ENCODE results near the gene HSFX4.
A peak's percentile ranks its signal among the peaks of the same experiment; 100 is the strongest.
"Not testable (repeated sequence)": the region's sequence is repeated elsewhere in the genome, so short reads cannot be mapped to it uniquely, and the experiment has no call there.

Gene HSFX4

DNA sequence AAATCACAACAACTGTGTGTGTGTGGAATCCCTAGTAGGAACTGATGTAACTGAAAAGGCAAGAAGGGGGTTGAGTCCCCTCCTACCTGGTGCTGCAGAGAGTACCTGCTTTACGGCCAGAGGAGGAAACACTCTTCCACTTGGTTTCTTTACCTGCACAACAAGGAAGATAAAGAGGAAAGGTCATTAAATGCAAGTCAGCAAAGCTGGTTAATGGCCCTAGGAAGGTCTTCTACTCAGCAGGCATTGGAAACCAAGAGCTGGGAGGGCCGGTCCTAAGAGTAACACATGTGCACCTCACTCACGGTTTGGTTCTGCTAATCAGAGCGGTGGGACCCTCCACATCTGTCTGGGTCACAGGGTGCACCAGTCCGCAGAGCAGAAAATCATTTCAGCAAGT lies 8.0 kb downstream of the HSFX4 start:
- FAIRE-seq, result peak; percentile 81
- DNase-seq (ENCODE audit: extremely low spot score, insufficient read length, low read depth), result not testable (repeated sequence)

GRCh38 chrX:149937871-149938426 lies 8.6 kb downstream of the HSFX4 start:
- no peak for FAIRE-seq
- DNase-seq (ENCODE audit: extremely low spot score, insufficient read length, low read depth), result no peak

DNA sequence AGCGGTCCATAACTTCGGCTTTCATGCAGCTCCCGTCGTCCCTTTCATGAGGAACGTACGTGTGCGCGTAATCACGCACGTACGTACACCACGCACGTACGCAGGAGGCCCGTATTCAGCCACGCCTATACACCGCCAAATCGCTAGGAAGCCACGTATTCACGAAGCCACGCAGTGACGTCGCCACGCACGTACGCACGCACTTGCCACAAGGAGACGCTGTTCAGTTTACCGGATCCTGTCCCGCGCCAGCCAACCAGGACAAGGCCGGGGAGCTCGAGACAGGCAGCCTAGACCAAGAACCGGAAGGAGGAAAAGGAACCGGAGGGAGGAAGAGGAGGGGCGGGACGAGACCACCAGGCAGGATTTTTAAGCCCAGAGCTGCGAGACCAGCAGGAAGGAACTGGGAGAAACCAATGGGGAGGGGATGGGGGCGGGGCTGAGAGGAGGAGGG lies 9.1 kb downstream of the HSFX4 start, which contains the start of gene EOLA2:
Gene EOLA2 (minus strand): TSS at position 65 of the 454 bp plus-strand sequence. CDS start 4,617 bp downstream, outside the sequence.
- FAIRE-seq, result peak; percentile 100
- DNase-seq (ENCODE audit: extremely low spot score, insufficient read length, low read depth), result no peak

GRCh38 chrX:149938881-149939654 lies 9.7 kb downstream of the HSFX4 start:
- no peak for DNase-seq (ENCODE audit: extremely low spot score, insufficient read length, low read depth)
- FAIRE-seq, result no peak

DNA sequence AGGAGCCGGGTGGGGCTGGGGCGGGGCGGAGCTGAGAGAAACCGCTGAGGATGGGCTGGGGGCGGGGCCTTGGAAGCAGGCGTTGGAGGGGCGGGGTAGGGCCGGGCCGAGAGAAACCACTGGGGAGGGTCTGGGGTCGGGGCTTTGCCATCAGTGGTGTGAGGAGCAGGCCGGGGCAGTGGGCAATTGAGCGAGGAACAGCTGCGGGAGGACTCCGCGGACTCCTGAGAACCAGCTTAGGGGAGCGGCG lies 10.2 kb downstream of the HSFX4 start:
- no peak for DNase-seq (ENCODE audit: extremely low spot score, insufficient read length, low read depth)

DNA sequence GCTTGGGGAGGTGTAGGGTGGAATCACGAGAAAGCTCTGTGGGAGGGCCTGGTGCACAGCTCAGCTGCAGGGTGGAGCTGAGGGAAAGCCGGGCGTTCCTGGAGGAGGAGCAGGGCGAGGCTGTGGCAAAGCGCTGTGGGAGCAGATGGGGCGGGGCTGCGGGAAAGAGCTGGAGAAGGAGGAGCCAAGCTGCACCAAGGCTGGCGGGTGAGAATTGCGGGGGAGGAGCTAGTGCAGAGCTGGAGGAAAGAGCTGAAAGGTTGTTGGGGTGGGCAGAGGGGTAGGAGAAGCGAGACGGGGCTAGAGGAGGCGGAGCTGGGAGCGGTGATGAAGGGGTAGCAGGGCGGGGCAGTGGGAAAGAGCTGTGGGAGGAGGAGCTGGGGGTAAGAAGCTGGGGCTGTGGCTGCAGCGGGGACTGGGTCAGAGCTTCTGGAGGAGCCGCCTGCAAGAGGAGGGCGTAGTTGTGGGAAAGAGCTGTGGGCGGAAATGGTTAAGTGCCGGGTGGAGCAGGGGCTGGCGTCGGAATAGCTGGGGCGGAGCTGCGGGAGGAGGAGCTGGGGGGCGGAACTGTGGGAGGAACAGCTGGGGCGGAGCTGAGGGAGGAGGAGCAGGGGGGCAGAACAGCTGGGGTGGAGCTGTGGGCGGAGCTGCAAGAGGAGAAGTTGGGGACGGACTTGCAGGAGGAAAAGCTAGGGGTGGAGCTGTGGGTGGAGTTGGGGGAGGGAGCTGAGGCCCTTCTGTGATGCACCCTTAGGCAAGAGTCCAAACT lies 10.7 kb downstream of the HSFX4 start:
- no peak for FAIRE-seq
- peak; percentile 72 for DNase-seq (ENCODE audit: extremely low spot score, insufficient read length, low read depth)

More for the DNA sequence above, 10.2 kb downstream of the HSFX4 start:
- no peak for FAIRE-seq

GRCh38 chrX:149940674-149941024 lies 11.3 kb downstream of the HSFX4 start:
- not testable (repeated sequence) for DNase-seq (ENCODE audit: extremely low spot score, insufficient read length, low read depth); FAIRE-seq

DNA sequence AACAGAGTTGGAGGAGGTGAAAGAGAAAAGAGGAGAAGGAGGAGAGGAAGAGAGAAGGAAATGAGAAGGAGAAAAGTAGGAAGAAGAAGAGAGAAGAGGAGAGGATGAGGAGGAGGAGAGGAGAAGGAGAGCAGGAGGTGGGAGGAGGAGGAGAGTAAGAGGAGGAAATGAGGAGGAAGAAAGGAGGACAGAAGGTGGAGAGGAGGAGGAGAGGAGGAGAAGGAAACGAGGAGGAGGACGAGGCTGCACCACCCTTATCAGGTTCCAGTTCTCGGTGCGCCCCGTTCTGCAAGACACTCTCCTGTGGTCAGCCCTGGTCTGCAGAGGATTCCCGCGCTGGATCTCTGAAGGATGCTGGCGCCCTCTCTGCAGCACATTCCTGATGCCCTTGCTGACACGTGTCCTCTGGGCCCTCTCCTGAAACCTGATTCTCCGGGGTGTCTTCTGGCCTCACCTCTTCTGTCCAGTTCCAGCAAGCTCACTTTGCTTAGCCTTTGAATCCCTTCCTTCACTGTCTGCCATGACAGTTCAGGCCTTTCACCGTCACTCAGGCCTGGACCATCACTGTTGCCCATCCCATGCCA lies 15.8 kb downstream of the HSFX4 start:
- not testable (repeated sequence) for DNase-seq (ENCODE audit: extremely low spot score, insufficient read length, low read depth); FAIRE-seq

- not testable (repeated sequence) for FAIRE-seq; DNase-seq (ENCODE audit: extremely low spot score, insufficient read length, low read depth)
Observed at GRCh38 chrX:149945820-149946219, 16.4 kb downstream of the HSFX4 start.

DNA sequence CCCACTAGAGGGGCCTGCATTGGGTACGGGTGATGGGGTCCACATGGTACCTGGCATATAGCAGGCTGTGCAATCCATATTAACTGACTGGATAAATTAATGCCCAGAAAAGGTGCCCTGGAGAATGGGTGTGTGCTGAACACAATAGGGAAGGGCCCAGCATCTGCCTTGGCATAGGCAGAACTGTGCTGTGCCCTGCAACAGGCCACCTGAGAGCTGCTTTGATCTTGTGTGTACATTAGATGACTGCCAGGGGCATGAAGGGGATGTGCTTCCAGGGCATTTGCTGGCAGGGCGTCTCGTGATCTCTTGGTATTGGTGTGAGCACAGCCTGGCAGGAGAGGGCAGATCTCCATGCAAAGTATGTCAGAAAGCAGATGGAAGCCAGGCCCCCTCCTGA lies 17.6 kb downstream of the HSFX4 start:
- FAIRE-seq; DNase-seq (ENCODE audit: extremely low spot score, insufficient read length, low read depth): not testable (repeated sequence)

DNA sequence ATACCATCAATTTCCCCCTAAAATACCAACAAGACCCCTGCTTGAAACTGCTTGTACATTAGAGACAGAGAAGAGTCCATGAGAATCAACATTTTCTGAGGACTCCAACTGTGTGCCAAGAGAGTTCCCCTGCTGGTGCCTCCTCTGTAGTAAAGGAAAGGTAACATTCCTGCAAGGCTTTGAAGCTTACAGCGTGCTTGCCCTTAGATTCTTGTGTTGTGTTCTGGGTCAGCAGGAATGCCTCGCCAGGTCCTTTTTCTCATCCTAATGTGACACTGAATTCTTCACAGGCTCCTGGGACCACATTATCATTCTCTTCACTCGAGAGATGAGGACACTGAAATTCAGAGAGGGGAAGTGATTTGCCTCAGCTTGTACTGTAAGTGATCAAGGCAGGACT lies 18.6 kb downstream of the HSFX4 start:
- no peak for DNase-seq (ENCODE audit: extremely low spot score, insufficient read length, low read depth)
- no peak for FAIRE-seq

- no peak for FAIRE-seq
- no peak for DNase-seq (ENCODE audit: extremely low spot score, insufficient read length, low read depth)
Observed at GRCh38 chrX:149949743-149950436, 20.5 kb downstream of the HSFX4 start.

- DNase-seq (ENCODE audit: extremely low spot score, insufficient read length, low read depth), result no peak
- FAIRE-seq, result no peak
Observed at GRCh38 chrX:149950681-149951080, 21.3 kb downstream of the HSFX4 start.

DNA sequence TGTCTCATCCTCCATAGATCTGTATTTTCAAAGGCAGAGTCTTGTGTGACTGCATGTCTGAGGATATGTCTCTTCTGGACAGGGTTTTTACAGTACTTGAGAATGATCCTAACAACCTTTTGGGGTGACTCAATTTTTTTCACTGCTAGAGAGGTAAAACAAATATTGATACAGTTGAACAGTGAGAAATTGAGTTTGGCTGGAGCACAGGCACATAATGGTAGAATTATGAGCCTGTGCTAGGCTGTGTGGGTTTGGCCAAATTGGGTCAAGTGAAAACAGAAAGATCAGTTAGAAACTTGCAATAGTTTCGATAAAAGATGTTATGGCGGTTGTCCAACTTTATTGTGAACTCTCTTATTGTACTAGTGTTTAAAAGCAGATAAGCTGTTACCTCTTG lies 32.2 kb downstream of the HSFX4 start:
- DNase-seq (ENCODE audit: extremely low spot score, insufficient read length, low read depth) (no peak), FAIRE-seq (no peak)

DNA sequence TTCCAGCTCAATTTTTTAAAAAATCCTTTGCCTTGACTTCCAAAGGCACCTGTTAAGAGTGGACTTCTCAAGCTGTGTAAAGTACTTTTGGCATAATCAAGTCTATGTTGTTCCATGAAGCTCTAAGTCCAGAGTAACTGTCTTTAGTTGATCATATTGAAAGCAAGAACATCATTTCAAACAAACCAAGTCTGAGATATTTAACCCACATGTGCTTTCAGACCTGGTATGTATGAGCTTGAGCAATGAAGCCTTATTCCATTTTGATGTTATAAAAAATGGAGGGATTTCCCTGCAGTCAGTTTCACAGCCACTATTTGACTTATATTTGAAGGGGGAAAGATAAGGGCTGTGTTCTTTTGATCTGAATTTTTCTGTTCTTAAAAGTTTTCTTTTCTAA lies 32.6 kb downstream of the HSFX4 start:
- FAIRE-seq, result no peak

GRCh38 chrX:149962859-149963757 lies 33.7 kb downstream of the HSFX4 start:
- DNase-seq (ENCODE audit: extremely low spot score, insufficient read length, low read depth), result no peak
- FAIRE-seq, result peak; percentile 85

More for the DNA sequence above, 32.6 kb downstream of the HSFX4 start:
- DNase-seq (ENCODE audit: extremely low spot score, insufficient read length, low read depth), result no peak

GRCh38 chrX:149979126-149979644 lies 49.8 kb downstream of the HSFX4 start:
- no peak for DNase-seq (ENCODE audit: extremely low spot score, insufficient read length, low read depth)
- no peak for FAIRE-seq
